Uterus (tissue), 2 donors: ENCODE measurements around the gene FAM89B.

Experiments used
- POLR2A ChIP-seq, 2 donors: fragments of 450-650 bp; IDR thresholded peaks; one replicate each; pipeline ENCODE4 v1.6.1; 2016; ENCODE audit warnings: antibody characterized with exemption in 2 of 2, mild to moderate bottlenecking in 1 of 2, moderate library complexity in 1 of 2
- TF ChIP-seq, protein P1 (sequence below), 4 experiments: fragments of 200-600 bp in 2 of 4; fragments of 450-650 bp in 2 of 4; sonication (generic) in 2 of 4; IDR thresholded peaks; one replicate each; pipeline ENCODE4 v1.5.1; 2016 to 2019; ENCODE audit warnings: antibody characterized with exemption in 4 of 4, mild to moderate bottlenecking in 2 of 4, moderate library complexity in 1 of 4

DNA sequence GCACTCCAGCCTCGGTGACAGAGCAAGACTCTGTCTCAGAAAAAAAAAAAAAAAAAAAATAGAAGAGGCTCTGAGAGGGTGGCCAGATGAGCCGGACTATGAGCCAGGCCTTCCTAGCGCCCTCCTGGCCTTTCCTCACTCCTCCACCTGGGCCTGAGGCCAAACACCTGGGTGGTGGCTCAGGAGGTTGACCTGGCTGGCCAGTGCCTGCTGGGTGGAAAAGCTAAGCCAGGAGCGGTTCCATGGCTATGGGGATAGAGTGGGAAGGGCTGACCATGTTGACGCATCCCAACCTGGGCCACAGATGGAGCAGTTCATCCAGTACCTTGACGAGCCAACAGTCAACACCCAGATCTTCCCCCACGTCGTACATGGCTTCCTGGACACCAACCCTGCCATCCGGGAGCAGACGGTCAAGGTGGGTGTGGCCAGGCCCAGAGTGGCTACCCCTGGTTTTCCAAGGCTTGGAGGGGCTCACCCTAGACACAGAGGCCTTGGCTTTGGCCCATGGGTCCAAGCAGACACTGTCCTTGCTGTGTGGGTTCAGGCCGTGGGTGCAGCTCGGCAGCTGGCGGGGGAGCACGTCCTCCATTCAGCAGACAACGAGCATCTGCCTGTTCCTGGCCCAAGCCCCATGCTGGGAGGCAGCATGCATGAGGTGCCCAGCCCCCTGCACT lies 39.8 kb upstream of the FAM89B start:
- no peak for TF ChIP-seq POLR2A (IDR thresholded peaks at IDR 0.05)
- TF ChIP-seq, protein P1, sequence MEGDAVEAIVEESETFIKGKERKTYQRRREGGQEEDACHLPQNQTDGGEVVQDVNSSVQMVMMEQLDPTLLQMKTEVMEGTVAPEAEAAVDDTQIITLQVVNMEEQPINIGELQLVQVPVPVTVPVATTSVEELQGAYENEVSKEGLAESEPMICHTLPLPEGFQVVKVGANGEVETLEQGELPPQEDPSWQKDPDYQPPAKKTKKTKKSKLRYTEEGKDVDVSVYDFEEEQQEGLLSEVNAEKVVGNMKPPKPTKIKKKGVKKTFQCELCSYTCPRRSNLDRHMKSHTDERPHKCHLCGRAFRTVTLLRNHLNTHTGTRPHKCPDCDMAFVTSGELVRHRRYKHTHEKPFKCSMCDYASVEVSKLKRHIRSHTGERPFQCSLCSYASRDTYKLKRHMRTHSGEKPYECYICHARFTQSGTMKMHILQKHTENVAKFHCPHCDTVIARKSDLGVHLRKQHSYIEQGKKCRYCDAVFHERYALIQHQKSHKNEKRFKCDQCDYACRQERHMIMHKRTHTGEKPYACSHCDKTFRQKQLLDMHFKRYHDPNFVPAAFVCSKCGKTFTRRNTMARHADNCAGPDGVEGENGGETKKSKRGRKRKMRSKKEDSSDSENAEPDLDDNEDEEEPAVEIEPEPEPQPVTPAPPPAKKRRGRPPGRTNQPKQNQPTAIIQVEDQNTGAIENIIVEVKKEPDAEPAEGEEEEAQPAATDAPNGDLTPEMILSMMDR (IDR thresholded peaks at IDR 0.05) = no peak
